ENCODE data around the gene ATP11A. TPM values are rescaled to one million over a fixed set of nuclear protein-coding genes. Genes with fewer than 3 reads are reported as not detected.

ATP11A gene
- total and polyA plus RNA-seq, 10 donors: 2.7 to 91.3 (median 59.1) TPM

DNA sequence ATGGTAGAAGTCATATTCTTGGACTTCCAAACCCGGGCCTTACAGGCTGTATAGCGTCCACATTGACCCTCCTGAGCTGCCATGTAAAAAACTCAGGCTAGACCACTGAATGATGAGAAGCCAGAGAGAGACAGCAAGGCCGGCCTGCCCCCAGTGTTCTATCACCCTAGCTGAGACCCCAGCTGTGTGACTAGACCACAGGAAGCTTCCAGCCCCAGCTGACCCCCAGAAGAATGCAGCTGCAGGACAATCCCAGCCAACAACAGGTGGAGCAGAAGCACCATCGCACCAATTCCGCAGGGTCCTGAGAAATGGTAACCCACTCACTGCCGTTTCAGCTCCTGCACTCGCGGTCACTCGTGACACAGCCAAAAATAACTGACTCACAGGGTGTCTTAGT, 2.9 kb upstream of the ATP11A start:
- H3K9me3 ChIP-seq: no peaks in the 10 kb centered on the region
- TF ChIP-seq POLR2AphosphoS5 (IDR thresholded peaks at IDR 0.05): no peak
- TF ChIP-seq, protein P1, sequence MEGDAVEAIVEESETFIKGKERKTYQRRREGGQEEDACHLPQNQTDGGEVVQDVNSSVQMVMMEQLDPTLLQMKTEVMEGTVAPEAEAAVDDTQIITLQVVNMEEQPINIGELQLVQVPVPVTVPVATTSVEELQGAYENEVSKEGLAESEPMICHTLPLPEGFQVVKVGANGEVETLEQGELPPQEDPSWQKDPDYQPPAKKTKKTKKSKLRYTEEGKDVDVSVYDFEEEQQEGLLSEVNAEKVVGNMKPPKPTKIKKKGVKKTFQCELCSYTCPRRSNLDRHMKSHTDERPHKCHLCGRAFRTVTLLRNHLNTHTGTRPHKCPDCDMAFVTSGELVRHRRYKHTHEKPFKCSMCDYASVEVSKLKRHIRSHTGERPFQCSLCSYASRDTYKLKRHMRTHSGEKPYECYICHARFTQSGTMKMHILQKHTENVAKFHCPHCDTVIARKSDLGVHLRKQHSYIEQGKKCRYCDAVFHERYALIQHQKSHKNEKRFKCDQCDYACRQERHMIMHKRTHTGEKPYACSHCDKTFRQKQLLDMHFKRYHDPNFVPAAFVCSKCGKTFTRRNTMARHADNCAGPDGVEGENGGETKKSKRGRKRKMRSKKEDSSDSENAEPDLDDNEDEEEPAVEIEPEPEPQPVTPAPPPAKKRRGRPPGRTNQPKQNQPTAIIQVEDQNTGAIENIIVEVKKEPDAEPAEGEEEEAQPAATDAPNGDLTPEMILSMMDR (IDR thresholded peaks at IDR 0.05 in 8 of 11, conservative IDR thresholded peaks at IDR 0.05 in 3 of 11): no peak
- TF ChIP-seq POLR2A (IDR thresholded peaks at IDR 0.05): no peak
- peaks cover 14 to 36% (median 25%) of the 10 kb centered on the region in 6 donors for H3K4me1 ChIP-seq
- no peak overlapping the region for H3K4me3 ChIP-seq
- H3K27me3 ChIP-seq (replicated peaks in 1 of 7): no peaks in the 10 kb centered on the region
- no peak overlapping the region for H3K27ac ChIP-seq
- no peak for DNase-seq
- intact Hi-C loops (cut with DNase I; ENCODE audit: low total_unique reads): no loop called here
- H3K36me3 ChIP-seq: no peaks in the 10 kb centered on the region
- WGBS, 5 donors: 92 to 97% (median 96%) methylated on average over 9 of the region's 9 CpGs

DNA sequence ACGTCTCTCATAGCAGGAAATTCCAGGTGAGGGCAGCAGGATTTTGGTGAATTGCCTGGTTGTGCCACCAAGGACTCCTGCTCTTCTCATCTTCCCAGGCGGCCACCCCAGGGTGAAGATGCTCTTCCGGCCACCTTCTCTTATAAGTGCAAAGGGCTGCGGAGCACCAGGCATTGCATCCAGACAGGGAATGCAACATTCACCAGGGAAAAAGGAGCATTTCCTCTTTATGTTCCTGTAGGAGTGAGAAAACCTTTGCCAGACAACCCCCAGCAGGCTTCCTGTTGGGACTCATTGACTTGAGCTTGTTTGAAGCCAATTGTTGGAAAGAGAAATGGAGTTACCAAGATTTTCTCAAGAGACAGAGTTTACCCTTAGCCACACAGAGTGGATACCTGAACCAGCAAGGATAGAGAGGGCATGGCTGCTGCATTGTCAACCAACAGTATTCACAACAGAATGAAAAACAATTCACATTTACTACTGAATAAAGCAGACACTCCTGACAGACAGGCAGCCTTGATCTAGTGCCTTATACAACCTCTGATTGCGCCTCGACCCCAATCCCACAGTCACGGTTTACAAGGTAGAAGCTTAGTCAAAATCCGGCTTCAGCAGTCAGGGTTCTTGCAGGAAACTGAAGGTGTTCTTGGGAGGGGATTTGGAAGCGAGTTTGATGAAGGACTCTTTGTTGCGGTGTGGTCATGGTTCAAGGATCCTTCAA, 1.8 kb upstream of the ATP11A start:
- Histone ChIP-seq H3K27me3 (replicated peaks in 1 of 7) (no peaks in the 10 kb centered on the region), H3K36me3 (no peaks in the 10 kb centered on the region), H3K4me1 (peaks cover 17 to 46% (median 34%) of the 10 kb centered on the region in 6 donors), H3K27ac (peak overlapping the region in 6 of 8 donors; percentile 89 to 97 (median 96)), H3K4me3 (peak overlapping the region in 1 of 8 donors; percentile 97), H3K9me3 (no peaks in the 10 kb centered on the region)
- no peak for TF ChIP-seq POLR2AphosphoS5 (IDR thresholded peaks at IDR 0.05)
- TF ChIP-seq, protein P1 (IDR thresholded peaks at IDR 0.05 in 8 of 11, conservative IDR thresholded peaks at IDR 0.05 in 3 of 11): no peak
- TF ChIP-seq POLR2A (IDR thresholded peaks at IDR 0.05): no peak
- intact Hi-C loops (cut with DNase I; ENCODE audit: low total_unique reads): no loop called here
- DNase-seq: no peak
- WGBS, 5 donors: 83 to 86% (median 85%) methylated on average over 10 of the region's 10 CpGs

DNA sequence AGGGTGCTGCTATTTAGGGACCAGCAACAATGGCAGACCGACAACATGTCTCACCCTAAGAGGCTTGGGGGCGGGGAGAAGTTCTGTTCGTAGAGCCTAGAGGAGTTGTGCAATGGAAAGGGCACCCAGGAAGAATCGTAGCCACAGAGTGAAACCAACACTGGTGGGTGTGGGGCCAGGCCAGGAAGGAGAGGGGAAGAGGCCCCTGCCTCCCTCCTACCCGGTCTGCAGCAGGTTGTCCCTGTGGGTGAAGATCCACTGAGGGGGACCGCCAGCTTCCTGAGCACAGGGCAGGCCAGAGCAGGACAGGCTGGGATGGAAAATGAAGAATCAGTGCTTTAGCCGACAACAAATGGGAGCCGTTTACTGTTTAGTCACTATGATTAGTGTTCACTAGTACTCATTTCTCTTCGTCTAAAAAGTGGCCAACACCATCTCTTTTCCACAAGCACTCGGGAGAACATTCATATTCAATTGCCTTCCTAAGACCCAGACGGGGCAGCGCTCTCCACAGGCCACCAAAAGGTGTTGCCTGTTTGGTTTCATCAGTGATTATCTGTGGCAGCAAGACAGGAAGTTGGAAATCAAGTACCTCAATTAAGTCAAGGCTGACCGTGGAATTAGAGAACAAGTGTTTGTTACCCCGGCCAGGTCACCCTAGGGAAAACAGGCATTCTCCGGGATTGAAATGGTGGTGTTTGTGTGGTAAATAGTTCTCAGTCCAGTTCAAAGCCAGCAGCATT, 1.1 kb upstream of the ATP11A start:
- Histone ChIP-seq H3K27me3 (replicated peaks in 1 of 7) (no peaks in the 10 kb centered on the region), H3K27ac (peak overlapping the region; percentile 73 to 97 (median 94)), H3K9me3 (no peaks in the 10 kb centered on the region), H3K36me3 (no peaks in the 10 kb centered on the region), H3K4me3 (peak overlapping the region; percentile 67 to 97 (median 85)), H3K4me1 (peaks cover 17 to 53% (median 40%) of the 10 kb centered on the region in 6 donors)
- 19 to 32% (median 30%) methylated on average over 15 of the region's 15 CpGs for whole genome bisulfite sequencing, 5 donors
- intact Hi-C loops (cut with DNase I; ENCODE audit: low total_unique reads): no loop called here
- TF ChIP-seq, protein P1 (IDR thresholded peaks at IDR 0.05 in 8 of 11, conservative IDR thresholded peaks at IDR 0.05 in 3 of 11): no peak
- TF ChIP-seq POLR2AphosphoS5 (IDR thresholded peaks at IDR 0.05) (peak; percentile 46 to 61 (median 56)), POLR2A (IDR thresholded peaks at IDR 0.05) (no peak)
- DNase-seq: peak; percentile 83
